HepG2 (cell line): Measurements from ENCODE around the gene DNAJC13. TPM values are rescaled to one million over a fixed set of nuclear protein-coding genes. Genes with fewer than 3 reads are reported as not detected.

Experiments used
- ATAC-seq: fragments of 200-7000 bp; cut with Tn5 transposase; 3 replicates; pipeline ENCODE4 v1.9.1; 2020; ENCODE audit warnings: mild to moderate bottlenecking, moderate library complexity
- BruUV-seq: library from RNA; stranded (reverse); fragments of 400-500 nt; replicated peaks from 2 replicates; lab custom pipeline; 2021; lab: Mats Ljungman, UMichigan
- CTCF ChIA-PET: fragments of 300-600 bp; formaldehyde crosslinking; extraction: SDS; loops from one replicate; lab custom pipeline; 2021; ENCODE audit warnings: low total read pairs, inconsistent platforms, low intra/inter-chr PET ratio; lab: Yijun Ruan, JAX
- POLR2A ChIA-PET: fragments of 350-600 bp; sonication (Branson Sonifier 250); formaldehyde crosslinking; loops from one replicate; lab custom pipeline; 2020; ENCODE audit warnings: antibody characterized with exemption, inconsistent platforms; lab: Yijun Ruan, JAX
- DNase-seq: peaks from one replicate; pipeline ENCODE4 v3.0.0-alpha.2; 2015; ENCODE audit warnings: low spot score
- FAIRE-seq: peaks from 3 replicates; lab custom pipeline; 2011; peaks lifted over from hg19 to GRCh38; lab: Jason Lieb, UNC
- H2AFZ ChIP-seq: one replicate; pipeline ENCODE4 v1.6.1; 2011; ENCODE audit warnings: low read length, inconsistent platforms
- H3K27ac ChIP-seq: fragments of 300-600 bp; 3 replicates; pipeline ENCODE4 v1.8.0; 2011; ENCODE audit warnings: mixed run types, mild to moderate bottlenecking, mixed read lengths, low read length, inconsistent platforms; ENCODE audit not compliant: insufficient read depth; ENCODE audit errors: extremely low read length
- H3K27me3 ChIP-seq, 2 experiments: fragments of 200-600 bp in 1 of 2; 2 replicates in 1 of 2; 3 replicates in 1 of 2; pipeline versions ENCODE4 v1.6.0 to v1.8.0; 2011; ENCODE audit warnings: low read length in 2 of 2, mild to moderate bottlenecking in 2 of 2, moderate library complexity in 2 of 2, inconsistent platforms in 1 of 2; ENCODE audit not compliant: insufficient read depth in 2 of 2, control insufficient read depth in 1 of 2
- H3K36me3 ChIP-seq, 2 experiments: fragments of 200-600 bp in 1 of 2; replicated peaks in 1 of 2; 2 replicates in 1 of 2; 3 replicates in 1 of 2; pipeline versions ENCODE4 v1.5.1 to v1.8.0; 2011; ENCODE audit warnings: low read length in 2 of 2, inconsistent platforms in 1 of 2; ENCODE audit not compliant: insufficient read depth in 2 of 2, control insufficient read depth in 1 of 2
- H3K4me1 ChIP-seq: 2 replicates; pipeline ENCODE4 v1.5.1; 2012; ENCODE audit warnings: low read length, inconsistent platforms; ENCODE audit not compliant: insufficient read depth
- H3K4me2 ChIP-seq: 2 replicates; pipeline ENCODE4 v1.6.0; 2011; ENCODE audit warnings: low read depth, low read length, inconsistent platforms
- H3K4me3 ChIP-seq, 3 experiments: fragments of 200-600 bp in 1 of 3; sonication (generic), shearing (Covaris generic) in 1 of 3; replicated peaks in 1 of 3; 2 replicates each; pipeline ENCODE4 v1.5.1; 2011 to 2016; ENCODE audit warnings: low read length in 3 of 3, inconsistent platforms in 2 of 3, low read depth in 2 of 3, mild to moderate bottlenecking in 2 of 3, control low read depth in 1 of 3, mixed read lengths in 1 of 3; ENCODE audit not compliant: insufficient read depth in 1 of 3
- H3K79me2 ChIP-seq: one replicate; pipeline ENCODE4 v1.6.1; 2011; ENCODE audit warnings: low read length, inconsistent platforms; ENCODE audit not compliant: insufficient read depth
- H3K9ac ChIP-seq: 2 replicates; pipeline ENCODE4 v1.6.0; 2011; ENCODE audit warnings: mild to moderate bottlenecking, low read depth, low read length, inconsistent platforms; ENCODE audit not compliant: insufficient read depth
- H3K9me3 ChIP-seq: 2 replicates; pipeline ENCODE4 v1.5.1; 2012; ENCODE audit warnings: mild to moderate bottlenecking, low read length
- H4K20me1 ChIP-seq: 2 replicates; pipeline ENCODE4 v1.6.0; 2011; ENCODE audit warnings: inconsistent platforms, mild to moderate bottlenecking, low read length, moderate library complexity; ENCODE audit not compliant: insufficient read depth
- HMG20B ChIP-seq: conservative IDR thresholded peaks from 2 replicates; pipeline ENCODE4 v1.6.1; 2016; ENCODE audit warnings: missing genetic modification reagents, missing compliant biosample characterization
- MNT ChIP-seq: fragments of 450-650 bp; IDR thresholded peaks from 2 replicates; pipeline ENCODE4 v1.6.1; 2016
- NCOA5 ChIP-seq: sonication (generic); formaldehyde crosslinking; IDR thresholded peaks from 2 replicates; pipeline ENCODE4 v1.4.0; 2020; ENCODE audit warnings: missing genetic modification reagents
- RBFOX2 ChIP-seq: fragments of 200-400 bp; formaldehyde crosslinking; IDR thresholded peaks from 2 replicates; pipeline ENCODE4 v1.6.1; 2017; ENCODE audit warnings: low read depth, mild to moderate bottlenecking, low read length
- SNRNP70 ChIP-seq: fragments of 200-400 bp; formaldehyde crosslinking; IDR thresholded peaks from 2 replicates; pipeline ENCODE4 v1.6.1; 2017; ENCODE audit warnings: mild to moderate bottlenecking, low read depth, low read length, moderate library complexity
- SOX6 ChIP-seq, 2 experiments: fragments of 450-650 bp in 1 of 2; sonication (generic) in 1 of 2; formaldehyde crosslinking in 1 of 2; IDR thresholded peaks; 2 replicates each; pipeline versions ENCODE4 v1.4.0 to v1.6.1; 2017 to 2020; ENCODE audit warnings: antibody characterized with exemption in 1 of 2, mild to moderate bottlenecking in 1 of 2, missing genetic modification reagents in 1 of 2
- SRY ChIP-seq: sonication (generic); formaldehyde crosslinking; IDR thresholded peaks from 2 replicates; pipeline ENCODE4 v1.8.0; 2022; ENCODE audit warnings: mild to moderate bottlenecking, missing genetic modification reagents
- TOPORS ChIP-seq: sonication (generic); formaldehyde crosslinking; IDR thresholded peaks from 2 replicates; pipeline ENCODE4 v1.8.0; 2023; ENCODE audit warnings: mild to moderate bottlenecking, missing genetic modification reagents
- TRIM24 ChIP-seq: sonication (generic); formaldehyde crosslinking; IDR thresholded peaks from 2 replicates; pipeline ENCODE4 v1.8.0; 2022; ENCODE audit warnings: mild to moderate bottlenecking, missing genetic modification reagents
- WGBS: methylation state at CpG from one replicate; pipeline ENCODE4 v1.1.6; 2017; ENCODE audit warnings: low lambda C conversion rate; 5-methylcytosine and 5-hydroxymethylcytosine counted together
- in situ Hi-C: cut with HindIII; loops from 2 replicates; pipeline ENCODE4 v1.10.0; 2017; ENCODE audit warnings: low pct_unique_long_range_greater_than_20kb; ENCODE audit not compliant: extremely low pct_ligation_motif_present
- intact Hi-C: fragments of 100-400 bp; cut with micrococcal nuclease; formaldehyde crosslinking; loops from one replicate; pipeline ENCODE4 v1.10.0; 2022; ENCODE audit not compliant: unreplicated experiment
- polyA plus RNA-seq, 8 experiments: library from polyadenylated mRNA; depleted of rRNA in 3 of 8; stranded (reverse) in 7 of 8; unstranded in 1 of 8; fragments of >200 nt; fragmentation: Illumina TruSeq in 4 of 8; extraction: Trizol in 4 of 8; gene quantifications; 2 replicates each; pipeline versions ENCODE4 v1.2.1 to v1.2.3, GENCODE V29; 2011 to 2016; ENCODE audit warnings: low read depth in 4 of 8, missing spikeins in 1 of 8, mixed read lengths in 1 of 8; ENCODE audit not compliant: insufficient read depth in 1 of 8
- total RNA-seq, 5 experiments: library from RNA; depleted of rRNA; stranded (reverse); fragments of >200 nt; fragmentation: Illumina TruSeq; extraction: Trizol; gene quantifications; 2 replicates each; pipeline ENCODE4 v1.2.3, GENCODE V29; 2016; ENCODE audit warnings: low read depth in 1 of 5

The DNAJC13 gene
- total and polyA plus RNA-seq, 2 of the 13 experiments (the other 11 are each of a cell fraction or from before 2014, with no cell fraction given): 9.1 to 26.2 TPM

- TF ChIP-seq HMG20B (CRISPR knock-in tag) (no peak), SRY (CRISPR knock-in tag) (no peak), TRIM24 (CRISPR knock-in tag) (no peak), SNRNP70 (no peak), RBFOX2 (no peak)
Observed at GRCh38 chr3:132380920-132381319, 36.4 kb upstream of the DNAJC13 start (continued).

- H2AFZ ChIP-seq: no peak overlapping the region
- POLR2A ChIA-PET: no interaction called here
- TF ChIP-seq SOX6 (IDR thresholded peaks at IDR 0.05) (no peak), SOX6 (CRISPR knock-in tag; IDR thresholded peaks at IDR 0.05) (no peak)
- TF ChIP-seq, all 625 proteins: peak for 0
- intact Hi-C loops (no loop called here), in situ Hi-C loops (no loop called here)
- H3K9ac ChIP-seq: no peak overlapping the region
- FAIRE-seq (no peak), DNase-seq (no peak), ATAC-seq (no peak)
- H3K9me3 ChIP-seq: no peaks in the 10 kb centered on the region
- peaks cover 0 to 5% of the 10 kb centered on the region in 2 experiments; a peak in 2 of 5 replicates for H3K27me3 ChIP-seq
- peaks cover 12% of the 10 kb centered on the region; the same call in 1 of the 2 replicates for H3K4me1 ChIP-seq
- no peaks in the 10 kb centered on the region for H3K79me2 ChIP-seq
- no peak overlapping the region for H3K4me3 ChIP-seq
- WGBS: 32% methylated on average over 4 of the region's 14 CpGs
- H3K27ac ChIP-seq: no peak overlapping the region
- BruUV-seq: no TSS peak
- CTCF ChIA-PET: no interaction called here
- H3K4me2 ChIP-seq: no peak overlapping the region
- H3K36me3 ChIP-seq: no peaks in the 10 kb centered on the region
- no peaks in the 10 kb centered on the region for H4K20me1 ChIP-seq
Observed at GRCh38 chr3:132381348-132381944, 35.9 kb upstream of the DNAJC13 start.

GRCh38 chr3:132382267-132382666 lies 35.0 kb upstream of the DNAJC13 start:
- no peak for TF ChIP-seq TOPORS
- TF ChIP-seq NCOA5 (CRISPR knock-in tag): no peak
- peak; percentile 17; the same call in 1 of the 2 replicates for TF ChIP-seq MNT
- TF ChIP-seq, all 625 proteins: peak for 1
- no peaks in the 10 kb centered on the region for H3K79me2 ChIP-seq
- BruUV-seq: no TSS peak

More at GRCh38 chr3:132382267-132382666, 35.0 kb upstream of the DNAJC13 start:
- Histone ChIP-seq H3K36me3 (no peaks in the 10 kb centered on the region), H3K9ac (no peak overlapping the region), H2AFZ (no peak overlapping the region), H3K4me3 (no peak overlapping the region), H3K4me2 (0 out of 2 replicates have a peak overlapping the region, but pooled peaks have one; percentile 24), H3K27ac (no peak overlapping the region), H3K9me3 (no peaks in the 10 kb centered on the region), H3K4me1 (peaks cover 12% of the 10 kb centered on the region; the same call in 1 of the 2 replicates), H3K27me3 (peaks cover 0 to 5% of the 10 kb centered on the region in 2 experiments; a peak in 2 of 5 replicates), H4K20me1 (no peaks in the 10 kb centered on the region)
- CTCF ChIA-PET: no interaction called here
- ATAC-seq: no peak
- in situ Hi-C loops: no loop called here
- DNase-seq: no peak
- intact Hi-C loops: no loop called here
- no peak for FAIRE-seq
- WGBS: 21% methylated on average over 4 of the region's 4 CpGs
- POLR2A ChIA-PET: no interaction called here
